NB4 (cell line): ENCODE measurements around the gene ASMT.

Experiments
- CTCF ChIP-seq: IDR thresholded peaks from one replicate; pipeline ENCODE4 v1.5.1; 2012; ENCODE audit warnings: low read depth, low read length
- MAX ChIP-seq: IDR thresholded peaks from 2 replicates; pipeline ENCODE4 v1.6.1; 2011; ENCODE audit warnings: low read depth, low read length
- POLR2A ChIP-seq: IDR thresholded peaks from 2 replicates; pipeline ENCODE4 v1.6.1; 2011; ENCODE audit warnings: mild to moderate bottlenecking; ENCODE audit not compliant: insufficient read length; ENCODE audit errors: extremely low read depth

DNA sequence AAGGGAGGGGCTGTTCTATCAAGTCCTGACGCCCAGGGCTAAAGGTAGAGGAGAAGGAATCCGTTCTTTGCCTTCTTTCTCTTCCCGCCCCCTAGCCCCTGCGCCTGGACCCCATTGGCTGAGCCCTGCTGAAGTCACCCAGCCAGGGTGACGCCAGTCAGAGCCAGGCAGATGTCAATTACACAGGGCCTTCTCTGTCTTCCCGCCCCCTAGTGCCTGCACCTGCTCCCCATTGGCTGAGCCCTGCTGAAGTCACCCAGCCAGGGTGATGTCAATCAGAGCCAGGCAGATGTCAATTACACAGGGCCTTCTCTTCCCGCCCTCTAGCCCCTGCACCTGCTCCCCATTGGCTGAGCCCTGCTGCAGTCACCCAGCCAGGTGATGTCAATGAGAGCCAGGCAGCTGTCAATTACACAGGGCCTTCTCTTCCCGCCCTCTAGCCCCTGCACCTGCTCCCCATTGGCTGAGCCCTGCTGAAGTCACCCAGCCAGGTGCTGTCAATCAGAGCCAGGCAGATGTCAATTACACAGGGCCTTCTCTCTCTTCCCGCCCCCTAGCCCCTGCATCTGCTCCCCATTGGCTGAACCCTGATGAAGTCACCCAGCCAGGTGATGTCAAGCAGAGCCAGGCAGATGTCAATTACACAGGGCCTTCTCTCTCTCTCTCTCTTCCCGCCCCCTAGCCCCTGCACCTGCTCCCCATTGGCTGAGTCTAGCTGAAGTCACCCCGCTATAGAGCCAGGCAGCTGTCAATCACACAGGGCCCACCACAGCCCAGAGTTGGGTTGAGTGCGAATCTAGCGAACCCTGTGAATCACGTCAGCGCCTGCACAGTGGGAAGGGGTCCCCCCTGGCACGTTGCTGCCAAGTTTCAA lies 46.4 kb downstream of the ASMT start:
- no peak for TF ChIP-seq CTCF
- no peak for TF ChIP-seq POLR2A
- no peak for TF ChIP-seq MAX
